ENCODE results near the gene SLC10A4. TPM values are rescaled to one million over a fixed set of nuclear protein-coding genes. Genes with fewer than 3 reads are reported as not detected.

The SLC10A4 gene
- total RNA-seq, 1 donor from 2014 or later = 0.79 TPM

- no peak for DNase-seq
Measured at GRCh38 chr4:48490012-48490679, 7.0 kb downstream of the SLC10A4 start, which contains the start of gene ZAR1. Gene ZAR1 (plus strand): TSS chr4:48490252. CDS start chr4:48490292, 40 bp downstream.

DNA sequence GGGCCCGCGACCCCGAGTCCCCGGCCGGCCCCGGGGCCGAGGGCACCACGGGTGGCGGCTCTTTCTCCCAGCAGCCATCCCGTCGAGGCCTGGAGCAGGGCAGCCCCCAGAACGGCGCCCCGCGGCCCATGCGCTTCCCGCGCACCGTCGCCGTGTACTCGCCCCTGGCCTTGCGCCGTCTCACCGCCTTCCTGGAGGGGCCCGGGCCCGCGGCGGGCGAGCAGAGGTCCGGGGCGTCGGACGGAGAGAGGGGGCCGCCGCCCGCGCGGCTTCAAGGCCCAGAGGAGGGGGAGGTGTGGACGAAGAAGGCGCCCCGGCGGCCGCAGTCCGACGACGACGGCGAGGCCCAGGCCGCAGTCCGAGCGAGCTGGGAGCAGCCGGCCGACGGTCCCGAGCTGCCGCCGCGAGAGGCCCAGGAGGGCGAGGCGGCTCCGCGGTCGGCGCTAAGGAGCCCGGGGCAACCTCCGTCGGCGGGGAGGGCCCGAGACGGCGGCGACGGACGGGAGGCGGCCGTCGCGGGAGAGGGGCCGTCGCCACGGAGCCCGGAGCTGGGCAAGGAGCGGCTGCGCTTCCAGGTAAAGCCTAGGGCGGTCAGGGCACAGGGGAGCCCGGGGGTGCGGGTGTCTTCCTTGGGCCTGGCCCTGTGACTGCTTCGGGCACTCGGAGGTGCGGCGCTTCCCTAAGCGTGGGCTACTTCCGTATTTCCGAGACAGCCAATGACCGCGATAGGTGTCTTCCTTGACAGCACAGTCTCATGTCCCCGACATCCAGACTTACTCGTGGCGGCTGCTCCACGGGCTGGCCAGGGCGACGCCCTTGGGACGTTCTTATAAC lies 7.8 kb downstream of the SLC10A4 start:
- no peak for DNase-seq

- no peak for DNase-seq
Measured at GRCh38 chr4:48491514-48492176, 8.5 kb downstream of the SLC10A4 start.

- DNase-seq = no peak
Measured at GRCh38 chr4:48493452-48494100, 10.4 kb downstream of the SLC10A4 start.

DNA sequence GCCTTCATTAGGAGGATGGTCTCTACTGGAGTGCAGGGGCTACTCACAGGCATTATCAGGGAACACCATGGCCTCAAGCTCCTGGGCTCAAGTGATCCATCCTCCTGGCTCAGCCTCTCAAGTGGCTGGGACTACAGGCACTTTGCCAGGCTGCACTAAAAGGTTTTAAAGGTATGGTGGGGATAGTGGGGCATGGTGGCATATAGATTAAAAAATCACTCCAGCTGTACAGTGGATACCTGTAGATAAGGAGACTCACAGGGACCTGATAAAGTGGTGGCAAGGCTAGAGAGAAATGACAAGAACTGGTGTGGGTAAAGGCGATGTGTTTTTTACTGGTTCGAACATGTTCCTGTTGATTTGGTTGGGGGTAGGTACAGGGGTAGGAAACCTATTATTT lies 12.8 kb downstream of the SLC10A4 start:
- DNase-seq = no peak

GRCh38 chr4:48498895-48499294 lies 15.8 kb downstream of the SLC10A4 start:
- no peak for DNase-seq

- DNase-seq = no peak
Measured at GRCh38 chr4:48499551-48500066, 16.5 kb downstream of the SLC10A4 start.

DNA sequence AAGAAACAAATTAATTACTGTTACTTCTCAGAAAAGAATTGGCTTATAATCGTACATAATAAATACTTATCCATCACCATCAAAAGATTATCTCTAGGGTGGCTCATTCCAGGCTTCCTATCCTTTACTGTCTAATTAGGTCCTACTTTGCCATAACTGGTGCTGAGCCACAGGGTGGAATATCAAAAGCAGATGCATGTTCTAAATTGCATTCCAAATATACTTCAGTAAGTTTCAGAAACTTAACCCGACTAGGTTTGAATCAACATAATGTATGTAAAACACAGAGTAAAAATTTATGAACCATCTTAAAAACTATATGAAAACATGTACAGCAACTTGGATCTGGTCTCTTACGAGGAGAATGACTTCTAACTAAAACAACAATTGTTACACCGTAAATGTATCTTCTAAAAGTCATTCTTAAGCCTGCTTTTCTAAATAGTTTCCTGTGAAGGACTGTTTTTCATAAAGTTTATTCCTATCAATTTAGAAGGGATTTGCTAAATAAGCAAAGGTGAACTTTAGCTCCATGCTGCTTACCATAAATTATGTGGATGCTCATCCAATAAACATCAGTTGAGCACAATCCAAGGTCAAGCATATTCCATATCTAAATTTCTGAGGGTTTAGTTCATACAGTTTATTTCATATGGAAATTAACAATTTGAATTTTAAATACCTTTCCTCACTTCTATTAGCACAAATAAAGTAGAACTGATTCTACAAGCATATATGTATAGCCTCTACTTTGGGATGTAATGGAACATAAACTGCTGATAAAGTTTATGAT lies 20.3 kb downstream of the SLC10A4 start:
- no peak for DNase-seq

DNA sequence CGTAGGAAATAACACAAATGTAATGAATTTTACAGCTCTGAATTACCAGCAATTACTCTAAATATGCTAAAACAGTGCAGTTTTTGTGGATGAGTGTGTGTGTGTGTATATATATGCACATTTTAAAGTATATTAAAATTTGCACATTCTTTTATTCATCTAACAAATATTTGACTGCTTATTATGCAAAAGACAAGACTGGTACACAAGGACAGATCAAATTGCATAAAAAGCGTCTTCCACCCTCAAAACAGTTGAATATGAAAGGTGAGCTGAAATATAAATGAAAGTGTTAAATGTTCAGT lies 20.8 kb downstream of the SLC10A4 start:
- DNase-seq = no peak

GRCh38 chr4:48504352-48504751 lies 21.2 kb downstream of the SLC10A4 start:
- no peak for DNase-seq

- no peak for DNase-seq
Measured at GRCh38 chr4:48506716-48507115, 23.6 kb downstream of the SLC10A4 start.

- DNase-seq = no peak
Measured at GRCh38 chr4:48509543-48509942, 26.4 kb downstream of the SLC10A4 start.

GRCh38 chr4:48518143-48518542 lies 35.0 kb downstream of the SLC10A4 start:
- DNase-seq = no peak

DNA sequence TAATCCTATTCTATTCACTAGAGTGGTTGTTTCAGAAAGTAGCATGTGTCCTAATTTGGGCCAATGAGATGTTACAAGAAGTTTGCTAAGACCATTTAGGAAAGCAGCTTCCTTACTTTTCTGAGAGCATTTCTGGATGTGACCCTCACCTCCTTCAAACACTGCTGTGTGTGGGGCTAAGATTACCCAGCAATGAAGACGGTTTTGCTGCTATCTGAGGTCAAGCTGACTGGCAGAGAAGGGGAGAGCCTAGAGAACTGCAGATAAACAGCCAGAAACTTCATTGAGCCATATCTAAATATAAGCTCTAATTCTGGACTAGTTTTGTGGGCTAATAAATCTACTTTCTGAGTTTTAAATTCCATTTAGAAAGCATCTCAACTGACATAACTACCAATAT lies 43.3 kb downstream of the SLC10A4 start:
- no peak for DNase-seq

- DNase-seq = no peak
Measured at GRCh38 chr4:48538358-48538757, 55.2 kb downstream of the SLC10A4 start.

Other genes with a start within 250 kb of the SLC10A4 start
- gene TEC, start 213.5 kb upstream of the SLC10A4 start, total RNA-seq = 5.5 TPM
- gene SLAIN2, start 141.8 kb upstream of the SLC10A4 start, total RNA-seq = 58.0 TPM
- 0.20 TPM for gene ZAR1, start 6.9 kb downstream of the SLC10A4 start, total RNA-seq

Data from skin of body (tissue), 2 donors.